IPS-18a (cell line): ENCODE data around the gene TSHZ2.

Experiments
- H3K27ac ChIP-seq: one replicate; pipeline ENCODE4 v1.5.1; 2013; ENCODE audit warnings: low read length
- H3K27me3 ChIP-seq: one replicate; pipeline ENCODE4 v1.6.1; 2013; ENCODE audit warnings: mild to moderate bottlenecking, low read length; ENCODE audit not compliant: control insufficient read depth, insufficient read depth
- H3K36me3 ChIP-seq: one replicate; pipeline ENCODE4 v1.6.1; 2013; ENCODE audit warnings: low read depth, low read length; ENCODE audit not compliant: control insufficient read depth
- H3K4me1 ChIP-seq: one replicate; pipeline ENCODE4 v1.6.1; 2013; ENCODE audit warnings: low read depth, low read length; ENCODE audit not compliant: control insufficient read depth
- H3K4me3 ChIP-seq: one replicate; pipeline ENCODE4 v1.5.1; 2013; ENCODE audit warnings: low read length
- H3K9ac ChIP-seq: one replicate; pipeline ENCODE4 v1.6.1; 2013; ENCODE audit warnings: mild to moderate bottlenecking, low read length, moderate library complexity
- H3K9me3 ChIP-seq: one replicate; pipeline ENCODE4 v1.6.1; 2013; ENCODE audit warnings: low read depth, low read length; ENCODE audit not compliant: control insufficient read depth

The TSHZ2 gene

GRCh38 chr20:53037621-53038020 lies 65.5 kb downstream of the TSHZ2 start:
- H3K4me1 ChIP-seq: no peaks in the 10 kb centered on the region
- no peak overlapping the region for H3K4me3 ChIP-seq
- no peaks in the 10 kb centered on the region for H3K9me3 ChIP-seq
- no peaks in the 10 kb centered on the region for H3K27me3 ChIP-seq
- no peak overlapping the region for H3K9ac ChIP-seq
- H3K27ac ChIP-seq: no peak overlapping the region
- no peaks in the 10 kb centered on the region for H3K36me3 ChIP-seq

- Histone ChIP-seq H3K36me3 (no peaks in the 10 kb centered on the region), H3K4me3 (no peak overlapping the region), H3K27me3 (no peaks in the 10 kb centered on the region), H3K9ac (no peak overlapping the region), H3K9me3 (no peaks in the 10 kb centered on the region), H3K4me1 (no peaks in the 10 kb centered on the region), H3K27ac (no peak overlapping the region)
These were observed 66.1 kb downstream of the TSHZ2 start for GRCh38 chr20:53038299-53038698.

- no peaks in the 10 kb centered on the region for H3K4me1 ChIP-seq
- H3K36me3 ChIP-seq: no peaks in the 10 kb centered on the region
- H3K9me3 ChIP-seq: no peaks in the 10 kb centered on the region
- H3K27me3 ChIP-seq: no peaks in the 10 kb centered on the region
- no peak overlapping the region for H3K9ac ChIP-seq
- no peak overlapping the region for H3K27ac ChIP-seq
- no peak overlapping the region for H3K4me3 ChIP-seq
These were observed 68.8 kb downstream of the TSHZ2 start for GRCh38 chr20:53040693-53041589.

- H3K9me3 ChIP-seq: no peaks in the 10 kb centered on the region
- no peak overlapping the region for H3K9ac ChIP-seq
- H3K36me3 ChIP-seq: no peaks in the 10 kb centered on the region
- H3K27me3 ChIP-seq: no peaks in the 10 kb centered on the region
- H3K4me1 ChIP-seq: no peaks in the 10 kb centered on the region
- H3K27ac ChIP-seq: no peak overlapping the region
- no peak overlapping the region for H3K4me3 ChIP-seq
These were observed 70.4 kb downstream of the TSHZ2 start for GRCh38 chr20:53042521-53042920.

- Histone ChIP-seq H3K4me3 (no peak overlapping the region), H3K9ac (no peak overlapping the region), H3K4me1 (no peaks in the 10 kb centered on the region), H3K9me3 (no peaks in the 10 kb centered on the region), H3K27ac (no peak overlapping the region), H3K27me3 (no peaks in the 10 kb centered on the region), H3K36me3 (no peaks in the 10 kb centered on the region)
These were observed 72.1 kb downstream of the TSHZ2 start for GRCh38 chr20:53044296-53044695.

GRCh38 chr20:53045941-53046340 lies 73.8 kb downstream of the TSHZ2 start:
- Histone ChIP-seq H3K9ac (no peak overlapping the region), H3K9me3 (no peaks in the 10 kb centered on the region), H3K27ac (no peak overlapping the region), H3K27me3 (no peaks in the 10 kb centered on the region), H3K36me3 (no peaks in the 10 kb centered on the region), H3K4me3 (no peak overlapping the region), H3K4me1 (no peaks in the 10 kb centered on the region)

GRCh38 chr20:53047203-53047602 lies 75.0 kb downstream of the TSHZ2 start:
- H3K9ac ChIP-seq: no peak overlapping the region

GRCh38 chr20:53048387-53048786 lies 76.2 kb downstream of the TSHZ2 start:
- H3K4me1 ChIP-seq: no peaks in the 10 kb centered on the region
- no peaks in the 10 kb centered on the region for H3K27me3 ChIP-seq
- H3K27ac ChIP-seq: no peak overlapping the region
- no peak overlapping the region for H3K9ac ChIP-seq
- H3K36me3 ChIP-seq: no peaks in the 10 kb centered on the region
- H3K4me3 ChIP-seq: no peak overlapping the region
- no peaks in the 10 kb centered on the region for H3K9me3 ChIP-seq

More at GRCh38 chr20:53047203-53047602, 75.0 kb downstream of the TSHZ2 start:
- no peak overlapping the region for H3K4me3 ChIP-seq
- H3K27ac ChIP-seq: no peak overlapping the region
- H3K27me3 ChIP-seq: no peaks in the 10 kb centered on the region
- no peaks in the 10 kb centered on the region for H3K9me3 ChIP-seq
- no peaks in the 10 kb centered on the region for H3K4me1 ChIP-seq
- no peaks in the 10 kb centered on the region for H3K36me3 ChIP-seq

GRCh38 chr20:53050338-53050737 lies 78.2 kb downstream of the TSHZ2 start:
- no peak overlapping the region for H3K9ac ChIP-seq
- H3K27me3 ChIP-seq: no peaks in the 10 kb centered on the region
- H3K4me1 ChIP-seq: no peaks in the 10 kb centered on the region
- H3K36me3 ChIP-seq: no peaks in the 10 kb centered on the region
- H3K27ac ChIP-seq: no peak overlapping the region
- no peak overlapping the region for H3K4me3 ChIP-seq
- no peaks in the 10 kb centered on the region for H3K9me3 ChIP-seq

GRCh38 chr20:53052380-53052779 lies 80.2 kb downstream of the TSHZ2 start:
- H3K4me1 ChIP-seq: no peaks in the 10 kb centered on the region
- no peak overlapping the region for H3K4me3 ChIP-seq
- no peak overlapping the region for H3K27ac ChIP-seq
- no peaks in the 10 kb centered on the region for H3K9me3 ChIP-seq
- no peaks in the 10 kb centered on the region for H3K36me3 ChIP-seq
- no peaks in the 10 kb centered on the region for H3K27me3 ChIP-seq
- H3K9ac ChIP-seq: no peak overlapping the region

GRCh38 chr20:53053595-53053994 lies 81.4 kb downstream of the TSHZ2 start:
- Histone ChIP-seq H3K36me3 (no peaks in the 10 kb centered on the region), H3K27me3 (no peaks in the 10 kb centered on the region), H3K9ac (no peak overlapping the region)

More at GRCh38 chr20:53053595-53053994, 81.4 kb downstream of the TSHZ2 start:
- Histone ChIP-seq H3K9me3 (no peaks in the 10 kb centered on the region), H3K27ac (no peak overlapping the region), H3K4me3 (no peak overlapping the region), H3K4me1 (no peaks in the 10 kb centered on the region)
